PC-9 (cell line): ENCODE results near the gene LRRC46.

Source experiments
- CTCF ChIP-seq: fragments of 200-600 bp; sonication (generic); conservative IDR thresholded peaks from 2 replicates; pipeline ENCODE4 v1.6.1; 2017; ENCODE audit warnings: mixed run types, antibody characterized with exemption, mild to moderate bottlenecking, moderate library complexity
- EZH2 ChIP-seq: fragments of 200-600 bp; sonication (generic); IDR thresholded peaks from 2 replicates; pipeline ENCODE4 v1.8.0; 2017; ENCODE audit warnings: antibody characterized with exemption, low read depth

GRCh38 chr17:47872019-47872650 is 40.7 kb downstream of the LRRC46 start:
- TF ChIP-seq EZH2 = no peak
- no peak for TF ChIP-seq CTCF
